HCT116 (cell line): ENCODE measurements around the gene FHOD3.

Experiments used
- EZH2 ChIP-seq: fragments of 200-600 bp; sonication (generic); IDR thresholded peaks from 2 replicates; pipeline ENCODE4 v1.6.1; 2017; ENCODE audit warnings: antibody characterized with exemption, mixed run types
- EZH2phosphoT487 ChIP-seq: fragments of 200-600 bp; IDR thresholded peaks from 2 replicates; pipeline ENCODE4 v1.6.1; 2018; ENCODE audit warnings: antibody characterized with exemption, borderline replicate concordance
- JUND ChIP-seq: IDR thresholded peaks from 2 replicates; pipeline ENCODE4 v1.6.1; 2012
- POLR2A ChIP-seq: IDR thresholded peaks from 2 replicates; pipeline ENCODE4 v1.7.0; 2011; ENCODE audit warnings: borderline replicate concordance; ENCODE audit not compliant: insufficient read depth, insufficient read length; ENCODE audit errors: extremely low read depth
- POLR2AphosphoS5 ChIP-seq: IDR thresholded peaks from 2 replicates; pipeline ENCODE4 v1.6.1; 2011; ENCODE audit warnings: mild to moderate bottlenecking, low read depth, low read length, moderate library complexity
- SIN3A ChIP-seq: IDR thresholded peaks from 2 replicates; pipeline ENCODE4 v1.6.1; 2012; ENCODE audit warnings: low read depth
- SP1 ChIP-seq: IDR thresholded peaks from 2 replicates; pipeline ENCODE4 v1.6.1; 2012; ENCODE audit warnings: low read depth
- SRF ChIP-seq: IDR thresholded peaks from 2 replicates; pipeline ENCODE4 v1.6.1; 2012; ENCODE audit warnings: low read depth
- ZNF274 ChIP-seq: fragments of 200-500 bp; sonication (Bioruptor generic); IDR thresholded peaks from 2 replicates; pipeline ENCODE4 v1.6.1; 2014; ENCODE audit warnings: mild to moderate bottlenecking, low read depth, low read length, inconsistent platforms
- TF ChIP-seq, protein P1 (sequence below), 3 experiments: fragments of 200-600 bp in 1 of 3; sonication (generic) in 1 of 3; IDR thresholded peaks in 2 of 3; conservative IDR thresholded peaks in 1 of 3; 2 replicates each; pipeline ENCODE4 v1.5.1; 2012 to 2017; ENCODE audit warnings: low read depth in 2 of 3, low read length in 2 of 3, antibody characterized with exemption in 1 of 3, borderline replicate concordance in 1 of 3, control low read depth in 1 of 3, mild to moderate bottlenecking in 1 of 3, mixed read lengths in 1 of 3, mixed run types in 1 of 3, moderate library complexity in 1 of 3; ENCODE audit not compliant: insufficient read depth in 1 of 3
- TF ChIP-seq, protein P2 (sequence below): IDR thresholded peaks from 2 replicates; pipeline ENCODE4 v1.6.1; 2012; ENCODE audit warnings: low read depth
- TF ChIP-seq, protein P3 (sequence below): IDR thresholded peaks from 2 replicates; pipeline ENCODE4 v1.6.1; 2012
- TF ChIP-seq, protein P4 (sequence below): IDR thresholded peaks from 2 replicates; pipeline ENCODE4 v1.6.1; 2012

DNA sequence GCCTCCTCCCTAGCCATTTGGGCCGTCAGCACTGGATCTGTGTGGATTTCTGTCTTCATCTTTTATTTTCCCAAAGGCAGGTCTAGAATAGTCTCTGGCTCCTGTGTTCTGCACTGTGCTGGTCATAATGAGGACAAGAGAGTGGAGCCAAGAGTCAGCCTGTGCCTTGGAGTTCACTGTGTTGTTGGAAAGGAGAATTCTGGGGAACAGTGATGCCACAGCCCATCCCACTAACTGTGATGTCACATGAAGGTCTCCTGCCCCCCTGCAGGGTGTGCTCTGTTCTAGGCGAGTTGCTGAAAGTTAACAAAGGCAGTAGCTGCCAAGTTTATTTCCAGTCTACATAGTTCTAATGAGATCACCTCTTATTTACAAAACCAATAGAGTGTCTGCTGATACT is 282.8 kb downstream of the FHOD3 start:
- TF ChIP-seq, protein P1, sequence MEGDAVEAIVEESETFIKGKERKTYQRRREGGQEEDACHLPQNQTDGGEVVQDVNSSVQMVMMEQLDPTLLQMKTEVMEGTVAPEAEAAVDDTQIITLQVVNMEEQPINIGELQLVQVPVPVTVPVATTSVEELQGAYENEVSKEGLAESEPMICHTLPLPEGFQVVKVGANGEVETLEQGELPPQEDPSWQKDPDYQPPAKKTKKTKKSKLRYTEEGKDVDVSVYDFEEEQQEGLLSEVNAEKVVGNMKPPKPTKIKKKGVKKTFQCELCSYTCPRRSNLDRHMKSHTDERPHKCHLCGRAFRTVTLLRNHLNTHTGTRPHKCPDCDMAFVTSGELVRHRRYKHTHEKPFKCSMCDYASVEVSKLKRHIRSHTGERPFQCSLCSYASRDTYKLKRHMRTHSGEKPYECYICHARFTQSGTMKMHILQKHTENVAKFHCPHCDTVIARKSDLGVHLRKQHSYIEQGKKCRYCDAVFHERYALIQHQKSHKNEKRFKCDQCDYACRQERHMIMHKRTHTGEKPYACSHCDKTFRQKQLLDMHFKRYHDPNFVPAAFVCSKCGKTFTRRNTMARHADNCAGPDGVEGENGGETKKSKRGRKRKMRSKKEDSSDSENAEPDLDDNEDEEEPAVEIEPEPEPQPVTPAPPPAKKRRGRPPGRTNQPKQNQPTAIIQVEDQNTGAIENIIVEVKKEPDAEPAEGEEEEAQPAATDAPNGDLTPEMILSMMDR (IDR thresholded peaks at IDR 0.05 in 2 of 3, conservative IDR thresholded peaks at IDR 0.05 in 1 of 3; ENCODE audit: borderline replicate concordance in 1 of 3, insufficient read depth in 1 of 3, low read depth in 2 of 3, low read length in 2 of 3) = no peak
- TF ChIP-seq, protein P2, sequence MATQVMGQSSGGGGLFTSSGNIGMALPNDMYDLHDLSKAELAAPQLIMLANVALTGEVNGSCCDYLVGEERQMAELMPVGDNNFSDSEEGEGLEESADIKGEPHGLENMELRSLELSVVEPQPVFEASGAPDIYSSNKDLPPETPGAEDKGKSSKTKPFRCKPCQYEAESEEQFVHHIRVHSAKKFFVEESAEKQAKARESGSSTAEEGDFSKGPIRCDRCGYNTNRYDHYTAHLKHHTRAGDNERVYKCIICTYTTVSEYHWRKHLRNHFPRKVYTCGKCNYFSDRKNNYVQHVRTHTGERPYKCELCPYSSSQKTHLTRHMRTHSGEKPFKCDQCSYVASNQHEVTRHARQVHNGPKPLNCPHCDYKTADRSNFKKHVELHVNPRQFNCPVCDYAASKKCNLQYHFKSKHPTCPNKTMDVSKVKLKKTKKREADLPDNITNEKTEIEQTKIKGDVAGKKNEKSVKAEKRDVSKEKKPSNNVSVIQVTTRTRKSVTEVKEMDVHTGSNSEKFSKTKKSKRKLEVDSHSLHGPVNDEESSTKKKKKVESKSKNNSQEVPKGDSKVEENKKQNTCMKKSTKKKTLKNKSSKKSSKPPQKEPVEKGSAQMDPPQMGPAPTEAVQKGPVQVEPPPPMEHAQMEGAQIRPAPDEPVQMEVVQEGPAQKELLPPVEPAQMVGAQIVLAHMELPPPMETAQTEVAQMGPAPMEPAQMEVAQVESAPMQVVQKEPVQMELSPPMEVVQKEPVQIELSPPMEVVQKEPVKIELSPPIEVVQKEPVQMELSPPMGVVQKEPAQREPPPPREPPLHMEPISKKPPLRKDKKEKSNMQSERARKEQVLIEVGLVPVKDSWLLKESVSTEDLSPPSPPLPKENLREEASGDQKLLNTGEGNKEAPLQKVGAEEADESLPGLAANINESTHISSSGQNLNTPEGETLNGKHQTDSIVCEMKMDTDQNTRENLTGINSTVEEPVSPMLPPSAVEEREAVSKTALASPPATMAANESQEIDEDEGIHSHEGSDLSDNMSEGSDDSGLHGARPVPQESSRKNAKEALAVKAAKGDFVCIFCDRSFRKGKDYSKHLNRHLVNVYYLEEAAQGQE = no peak
- TF ChIP-seq JUND (no peak), SRF (no peak), POLR2A (no peak), EZH2 (no peak), POLR2AphosphoS5 (no peak), SIN3A (no peak), SP1 (no peak), EZH2phosphoT487 (no peak), ZNF274 (no peak)
- TF ChIP-seq, protein P3, sequence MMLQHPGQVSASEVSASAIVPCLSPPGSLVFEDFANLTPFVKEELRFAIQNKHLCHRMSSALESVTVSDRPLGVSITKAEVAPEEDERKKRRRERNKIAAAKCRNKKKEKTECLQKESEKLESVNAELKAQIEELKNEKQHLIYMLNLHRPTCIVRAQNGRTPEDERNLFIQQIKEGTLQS = no peak
- TF ChIP-seq, protein P4, sequence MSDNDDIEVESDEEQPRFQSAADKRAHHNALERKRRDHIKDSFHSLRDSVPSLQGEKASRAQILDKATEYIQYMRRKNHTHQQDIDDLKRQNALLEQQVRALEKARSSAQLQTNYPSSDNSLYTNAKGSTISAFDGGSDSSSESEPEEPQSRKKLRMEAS = no peak
